Right lobe of liver (tissue), 6 donors: ENCODE measurements around the gene CEP350. TPM values are rescaled to one million over a fixed set of nuclear protein-coding genes. Genes with fewer than 3 reads are reported as not detected.
A peak's percentile ranks its signal among the peaks of the same experiment; 100 is the strongest.

ENCODE experiments used
- ATAC-seq, 4 donors: fragments of 200-7000 bp; cut with Tn5 transposase; one replicate each; pipeline ENCODE4 v1.9.1; 2020; ENCODE audit warnings: mild to moderate bottlenecking in 4 of 4, moderate library complexity in 4 of 4
- DNase-seq, 3 donors: peaks; one replicate each; pipeline ENCODE4 v3.0.0-alpha.2; 2020
- H3K27ac ChIP-seq, 3 donors: fragments of 200-600 bp; one replicate each; pipeline ENCODE4 v1.8.0; 2022
- H3K27me3 ChIP-seq, 2 donors: fragments of 200-600 bp; one replicate each; pipeline ENCODE4 v1.8.0; 2022
- H3K36me3 ChIP-seq, 4 donors: fragments of 200-600 bp; sonication (generic) in 1 of 4; one replicate each; pipeline versions ENCODE4 v1.5.1 to v1.8.0; 2017 to 2022; ENCODE audit warnings: control low read depth in 1 of 4
- H3K4me1 ChIP-seq, 4 donors: fragments of 200-600 bp; sonication (generic) in 1 of 4; one replicate each; pipeline versions ENCODE4 v1.5.1 to v1.8.0; 2017 to 2022; ENCODE audit warnings: control low read depth in 1 of 4
- H3K4me3 ChIP-seq, 3 donors: fragments of 200-600 bp; one replicate each; pipeline ENCODE4 v1.8.0; 2022
- H3K9me3 ChIP-seq, 4 donors: fragments of 200-600 bp; sonication (generic) in 1 of 4; one replicate each; pipeline versions ENCODE4 v1.5.1 to v1.8.0; 2017 to 2022; ENCODE audit warnings: control low read depth in 1 of 4
- POLR2A ChIP-seq: fragments of 450-650 bp; IDR thresholded peaks from one replicate; pipeline ENCODE4 v1.6.1; 2017; ENCODE audit warnings: antibody characterized with exemption, mild to moderate bottlenecking
- WGBS: methylation state at CpG from one replicate; pipeline ENCODE4 v1.1.6; 2018; ENCODE audit warnings: low coverage, low lambda C conversion rate; ENCODE audit not compliant: insufficient coverage; ENCODE audit errors: missing lambda C conversion rate; 5-methylcytosine and 5-hydroxymethylcytosine counted together
- intact Hi-C, 2 donors: fragments of 100-400 bp; cut with DNase I; formaldehyde crosslinking; loops; one replicate each; pipeline versions ENCODE4 v1.11.2 to v1.14.1; 2022
- total RNA-seq, 6 experiments: library from RNA; depleted of rRNA in 2 of 6; stranded (reverse); fragments of >200 nt in 2 of 6; fragmentation: NEBNext Ultra II Directional in 3 of 6; extraction: Animal tissue kit (Norgen Biotek cat#: 25700) in 3 of 6; gene quantifications; one replicate each; pipeline versions ENCODE4 v1.1.0 to v1.2.4, GENCODE V29; 2016 to 2023
- TF ChIP-seq, protein P1 (sequence below), 4 donors: fragments of 200-600 bp in 3 of 4; fragments of 450-650 bp in 1 of 4; IDR thresholded peaks; one replicate each; pipeline versions ENCODE4 v1.5.1 to v1.8.0; 2016 to 2022; ENCODE audit warnings: antibody characterized with exemption in 4 of 4, mild to moderate bottlenecking in 2 of 4
- donor health status: DM: no; HTN: yes; CAD: no.
- donor health status: DM: no; HTN: no; CAD: no.
- donor health status: DM: no; HTN: no; CAD: no.
- donor health status: DM: no; HTN: yes; CAD: no.
- donor health status: DM: no; HTN: yes; CAD: no.

Gene CEP350
- total RNA-seq, 6 experiments from 2014 or later: 15.6 to 24.6 (median 21.3) TPM

DNA sequence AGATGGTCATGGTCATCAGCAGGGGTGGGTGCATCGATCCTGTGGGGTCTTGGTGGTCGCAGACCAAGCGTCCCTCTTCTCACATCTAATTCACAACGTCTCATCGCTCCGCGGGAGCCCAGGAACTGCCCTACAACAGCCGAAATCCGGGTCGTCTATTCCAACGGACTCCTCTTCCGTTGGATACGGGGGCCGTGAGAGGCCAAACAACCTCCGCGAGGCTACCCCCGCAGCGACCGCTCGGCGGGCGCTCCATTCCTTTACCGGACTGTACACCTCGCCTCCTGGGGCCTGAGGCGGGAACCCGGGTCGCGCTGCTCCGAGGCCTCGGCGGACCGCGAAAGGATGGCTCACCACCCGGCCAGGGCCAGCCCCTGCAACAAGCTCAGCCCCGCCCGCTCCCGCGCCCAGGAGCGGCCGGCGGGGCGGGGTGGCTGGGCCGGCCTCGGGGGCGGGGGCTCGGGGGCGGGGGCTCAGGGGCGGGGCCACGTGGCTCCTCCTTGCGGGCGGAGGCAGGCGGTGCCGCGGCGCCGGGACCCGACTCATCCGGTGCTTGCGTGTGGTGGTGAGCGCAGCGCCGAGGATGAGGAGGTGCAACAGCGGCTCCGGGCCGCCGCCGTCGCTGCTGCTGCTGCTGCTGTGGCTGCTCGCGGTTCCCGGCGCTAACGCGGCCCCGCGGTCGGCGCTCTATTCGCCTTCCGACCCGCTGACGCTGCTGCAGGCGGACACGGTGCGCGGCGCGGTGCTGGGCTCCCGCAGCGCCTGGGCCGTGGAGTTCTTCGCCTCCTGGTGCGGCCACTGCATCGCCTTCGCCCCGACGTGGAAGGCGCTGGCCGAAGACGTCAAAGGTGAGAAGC lies 199.9 kb downstream of the CEP350 start, which contains the start of gene QSOX1:
Gene QSOX1 (plus strand): TSS at position 545 of the 857 bp plus-strand sequence. CDS start 39 bp downstream, at position 584.
- intact Hi-C loops: no loop called here
- DNase-seq (peak; percentile 83 to 93 (median 92)), ATAC-seq (peak; percentile 72 to 87 (median 81))
- peak within 1 kb of the TSS; percentile 61 to 71 (median 66) for H3K4me3 ChIP-seq
- WGBS: no CpG with 5 or more reads among the region's 100 CpGs
- H3K9me3 ChIP-seq: no peaks in the 10 kb centered on the region
- peaks cover 0 to 37% (median 16%) of the 10 kb centered on the region in 4 donors for H3K4me1 ChIP-seq
- H3K27ac ChIP-seq: peak within 1 kb of the TSS; percentile 62 to 83 (median 68)
- H3K36me3 ChIP-seq: no peaks in the 10 kb centered on the region
- TF ChIP-seq, protein P1, sequence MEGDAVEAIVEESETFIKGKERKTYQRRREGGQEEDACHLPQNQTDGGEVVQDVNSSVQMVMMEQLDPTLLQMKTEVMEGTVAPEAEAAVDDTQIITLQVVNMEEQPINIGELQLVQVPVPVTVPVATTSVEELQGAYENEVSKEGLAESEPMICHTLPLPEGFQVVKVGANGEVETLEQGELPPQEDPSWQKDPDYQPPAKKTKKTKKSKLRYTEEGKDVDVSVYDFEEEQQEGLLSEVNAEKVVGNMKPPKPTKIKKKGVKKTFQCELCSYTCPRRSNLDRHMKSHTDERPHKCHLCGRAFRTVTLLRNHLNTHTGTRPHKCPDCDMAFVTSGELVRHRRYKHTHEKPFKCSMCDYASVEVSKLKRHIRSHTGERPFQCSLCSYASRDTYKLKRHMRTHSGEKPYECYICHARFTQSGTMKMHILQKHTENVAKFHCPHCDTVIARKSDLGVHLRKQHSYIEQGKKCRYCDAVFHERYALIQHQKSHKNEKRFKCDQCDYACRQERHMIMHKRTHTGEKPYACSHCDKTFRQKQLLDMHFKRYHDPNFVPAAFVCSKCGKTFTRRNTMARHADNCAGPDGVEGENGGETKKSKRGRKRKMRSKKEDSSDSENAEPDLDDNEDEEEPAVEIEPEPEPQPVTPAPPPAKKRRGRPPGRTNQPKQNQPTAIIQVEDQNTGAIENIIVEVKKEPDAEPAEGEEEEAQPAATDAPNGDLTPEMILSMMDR (IDR thresholded peaks at IDR 0.05): peak; percentile 20 to 51 (median 21)
- peak; percentile 84 for TF ChIP-seq POLR2A
- H3K27me3 ChIP-seq: no peaks in the 10 kb centered on the region

DNA sequence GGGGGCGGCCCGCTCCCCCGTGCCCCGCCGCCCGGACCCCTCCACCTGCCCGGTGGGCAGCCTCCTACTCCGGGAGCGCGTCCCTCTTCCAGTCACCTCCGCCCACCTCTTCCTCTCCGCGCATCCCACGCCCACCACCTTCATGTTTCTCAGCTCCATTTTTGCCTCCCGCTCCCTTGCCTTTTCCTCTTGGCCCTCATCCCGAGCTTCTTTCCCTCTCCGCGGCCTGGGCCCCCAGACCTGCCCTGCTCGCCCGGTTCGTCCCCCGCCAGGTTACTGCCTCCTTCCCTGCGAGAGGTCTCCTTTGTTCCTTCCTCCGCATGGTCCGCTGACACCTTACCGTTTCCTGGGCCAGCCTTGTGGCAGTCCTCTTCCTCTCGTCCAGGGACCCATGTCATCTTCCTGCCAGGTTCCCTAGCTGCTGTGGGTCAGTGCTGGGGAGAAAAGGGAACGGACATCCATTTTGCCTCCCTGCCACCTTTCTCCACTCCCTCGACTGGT lies 200.6 kb downstream of the CEP350 start:
- WGBS: 21% methylated on average over 15 of the region's 29 CpGs
- DNase-seq (peak in 2 of 3 donors; percentile 41 to 53), ATAC-seq (no peak)
- Histone ChIP-seq H3K9me3 (no peaks in the 10 kb centered on the region), H3K4me1 (peaks cover 0 to 37% (median 16%) of the 10 kb centered on the region in 4 donors), H3K27ac (peak overlapping the region; percentile 33 to 81 (median 54)), H3K4me3 (peak overlapping the region; percentile 61 to 71 (median 66)), H3K36me3 (no peaks in the 10 kb centered on the region), H3K27me3 (no peaks in the 10 kb centered on the region)
- TF ChIP-seq, protein P1 (IDR thresholded peaks at IDR 0.05): no peak
- no peak for TF ChIP-seq POLR2A
- intact Hi-C loops: no loop called here

DNA sequence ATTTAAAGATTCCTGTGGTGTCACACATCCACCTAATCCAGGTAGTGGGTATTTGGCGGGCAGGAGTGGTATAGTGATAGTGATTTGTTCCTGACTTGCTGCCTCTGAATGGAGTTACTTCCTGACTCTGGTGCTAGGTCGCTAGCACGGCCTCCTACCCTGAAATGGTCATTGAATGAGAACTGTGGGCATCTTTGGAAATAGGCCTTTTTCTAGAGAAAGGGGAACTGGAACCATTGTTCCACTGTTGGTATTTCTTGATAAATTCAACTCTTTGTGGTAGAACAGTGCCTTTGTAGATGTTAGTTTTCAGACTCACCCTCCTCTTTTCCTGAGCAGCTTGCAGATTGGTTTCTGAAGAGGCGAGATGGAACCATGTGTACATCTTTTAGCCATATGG lies 201.6 kb downstream of the CEP350 start:
- Histone ChIP-seq H3K4me3 (peak overlapping the region in 2 of 3 donors; percentile 61 to 66), H3K9me3 (no peaks in the 10 kb centered on the region), H3K36me3 (no peaks in the 10 kb centered on the region), H3K27me3 (peaks cover 0 to 7% of the 10 kb centered on the region in 2 donors), H3K4me1 (peaks cover 0 to 37% (median 16%) of the 10 kb centered on the region in 4 donors), H3K27ac (no peak overlapping the region)
- no peak for TF ChIP-seq POLR2A
- TF ChIP-seq, protein P1 (IDR thresholded peaks at IDR 0.05): no peak
- DNase-seq (peak in 1 of 3 donors; percentile 26), ATAC-seq (no peak)
- intact Hi-C loops: no loop called here
- 90% methylated on average over 3 of the region's 4 CpGs for WGBS

DNA sequence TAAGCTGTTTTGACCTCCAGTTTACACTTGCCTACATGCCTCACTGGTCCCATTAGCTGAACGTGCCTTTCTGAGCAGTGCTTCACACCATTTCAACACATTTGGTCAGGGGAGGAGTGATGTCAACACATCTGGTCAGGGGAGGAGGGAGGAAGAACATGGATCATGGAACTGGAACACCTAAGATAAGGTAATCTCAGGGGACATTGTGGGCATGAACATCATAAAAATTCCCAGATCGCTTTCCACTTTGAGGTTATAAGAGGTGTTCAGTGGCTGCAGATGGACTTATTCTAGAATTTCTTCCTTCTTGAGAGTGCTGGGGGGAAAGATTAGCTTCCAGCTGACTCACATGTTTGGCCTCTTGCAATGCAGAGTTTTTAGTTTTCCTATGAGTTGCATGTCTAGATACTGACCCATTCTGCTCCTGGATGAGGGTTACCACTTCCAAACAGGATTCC lies 202.1 kb downstream of the CEP350 start:
- WGBS: 45% methylated on average over 1 of the region's 2 CpGs

More for the DNA sequence above, 202.1 kb downstream of the CEP350 start:
- TF ChIP-seq, protein P1 (IDR thresholded peaks at IDR 0.05): no peak
- ATAC-seq (no peak), DNase-seq (no peak)
- Histone ChIP-seq H3K9me3 (no peaks in the 10 kb centered on the region), H3K27me3 (peaks cover 0 to 7% of the 10 kb centered on the region in 2 donors), H3K4me3 (peak overlapping the region in 1 of 3 donors; percentile 66), H3K36me3 (no peaks in the 10 kb centered on the region), H3K4me1 (peaks cover 0 to 37% (median 16%) of the 10 kb centered on the region in 4 donors), H3K27ac (no peak overlapping the region)
- intact Hi-C loops: no loop called here
